NCI-H2107 treated with DMSO at 0.1 percent for 48 hours (cell line): Measurements from ENCODE around the gene LASP1.
"Not testable (repeated sequence)": the region's sequence is repeated elsewhere in the genome, so short reads cannot be mapped to it uniquely, and the experiment has no call there.

Source experiments
- DNase-seq: peaks from one replicate; lab custom pipeline; 2025; ENCODE audit not compliant: unreplicated experiment; lab: John Stamatoyannopoulos, UW

Gene LASP1, protein sequence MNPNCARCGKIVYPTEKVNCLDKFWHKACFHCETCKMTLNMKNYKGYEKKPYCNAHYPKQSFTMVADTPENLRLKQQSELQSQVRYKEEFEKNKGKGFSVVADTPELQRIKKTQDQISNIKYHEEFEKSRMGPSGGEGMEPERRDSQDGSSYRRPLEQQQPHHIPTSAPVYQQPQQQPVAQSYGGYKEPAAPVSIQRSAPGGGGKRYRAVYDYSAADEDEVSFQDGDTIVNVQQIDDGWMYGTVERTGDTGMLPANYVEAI

GRCh38 chr17:38869526-38870258 lies at the start of gene LASP1:
TSS of gene LASP1 (plus strand) at chr17:38870058. CDS start at chr17:38870190, 132 bp downstream.
- DNase-seq = peak; percentile 59

DNA sequence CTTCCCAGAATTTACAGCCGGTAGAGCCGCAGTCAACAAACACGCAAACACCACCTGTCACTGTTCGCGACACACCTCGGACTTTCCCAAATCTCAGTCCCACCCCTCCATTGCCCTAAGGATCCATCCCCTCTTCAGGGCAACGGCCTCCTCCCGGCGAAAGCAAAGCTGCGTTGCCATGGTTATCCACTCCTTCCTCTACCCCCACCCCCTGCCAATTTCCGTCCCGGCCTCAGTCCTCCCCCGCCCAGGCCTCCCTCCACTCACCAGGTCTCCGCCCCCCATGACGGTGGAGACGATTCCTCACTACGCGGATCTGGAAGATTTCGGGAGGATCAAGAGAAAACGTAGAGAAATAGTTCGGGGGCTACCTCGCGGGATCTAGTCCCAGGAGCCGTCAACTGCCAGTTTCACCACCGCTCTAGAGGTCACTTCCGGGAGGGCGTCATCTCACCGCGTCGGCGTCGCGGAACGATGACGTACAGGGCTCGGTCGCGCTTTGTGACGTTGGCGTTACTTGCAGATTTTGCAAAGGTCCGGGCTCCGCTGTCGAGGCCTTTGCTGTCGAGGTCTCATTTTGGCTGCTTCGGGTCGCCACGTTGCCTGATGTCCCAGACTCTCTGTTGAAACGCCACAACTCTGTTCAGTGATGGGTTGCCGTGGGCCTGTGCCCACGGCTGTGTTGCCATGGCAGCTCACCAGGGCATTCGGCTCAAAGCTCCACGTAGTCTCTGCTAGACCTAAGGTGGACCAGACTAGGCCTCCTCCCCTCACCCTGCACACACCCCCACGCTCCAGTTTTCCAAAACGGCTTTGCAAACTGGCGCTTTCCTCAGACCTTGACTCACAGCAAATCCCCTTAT lies 44.7 kb upstream of the LASP1 start, which contains the start of gene CWC25:
CWC25 (minus strand) TSS at position 423 of the 863 bp plus-strand sequence; CDS start at position 285, 138 bp downstream.
- DNase-seq = peak; percentile 81

DNA sequence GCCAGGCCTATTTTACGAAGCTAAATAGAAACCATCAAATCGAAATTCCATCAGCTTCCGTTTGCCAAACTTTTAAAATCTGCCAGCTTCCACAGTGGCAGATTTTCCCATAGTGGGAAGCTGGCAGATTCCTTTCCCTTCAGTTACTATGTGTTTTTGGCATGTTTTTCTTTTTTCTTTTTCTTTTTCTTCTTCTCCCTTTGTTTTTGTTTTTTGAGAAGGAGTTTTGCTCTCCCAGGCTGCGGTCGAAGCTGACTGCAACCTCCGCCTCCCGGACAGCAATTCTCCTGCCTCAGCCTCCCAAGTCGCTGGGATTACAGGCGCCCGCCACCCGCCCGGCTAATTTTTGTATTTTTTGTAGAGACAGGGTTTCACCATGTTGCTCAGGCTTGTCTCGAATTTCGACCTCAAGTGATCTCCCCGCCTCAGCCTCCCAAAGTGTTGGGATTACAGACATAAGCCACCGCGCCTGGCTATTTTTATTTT lies 44.1 kb upstream of the LASP1 start:
- no peak for DNase-seq

DNA sequence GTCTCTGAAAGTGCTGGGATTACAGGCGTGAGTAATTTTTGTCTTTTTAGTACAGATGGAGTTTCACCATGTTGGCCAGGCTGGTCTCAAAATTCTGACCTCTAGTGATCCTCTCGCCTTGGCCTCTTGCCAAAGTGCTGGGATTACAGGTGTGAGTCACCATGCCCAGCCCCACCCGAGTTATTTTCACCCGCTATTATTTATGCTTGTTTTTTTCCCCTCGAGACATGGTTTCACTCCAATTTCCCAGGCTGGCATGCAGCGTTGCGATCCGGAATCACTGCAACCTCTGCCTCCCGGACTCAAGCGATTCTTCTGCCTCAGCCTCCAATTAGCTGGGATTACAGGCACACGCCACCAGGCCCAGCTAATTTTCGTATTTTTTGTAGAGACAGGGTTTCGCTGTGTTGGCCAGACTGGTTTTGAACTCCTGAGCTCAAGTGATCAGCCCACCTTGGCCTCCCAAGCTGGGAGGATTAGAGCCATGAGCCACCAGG lies 25.5 kb upstream of the LASP1 start:
- DNase-seq = no peak

DNA sequence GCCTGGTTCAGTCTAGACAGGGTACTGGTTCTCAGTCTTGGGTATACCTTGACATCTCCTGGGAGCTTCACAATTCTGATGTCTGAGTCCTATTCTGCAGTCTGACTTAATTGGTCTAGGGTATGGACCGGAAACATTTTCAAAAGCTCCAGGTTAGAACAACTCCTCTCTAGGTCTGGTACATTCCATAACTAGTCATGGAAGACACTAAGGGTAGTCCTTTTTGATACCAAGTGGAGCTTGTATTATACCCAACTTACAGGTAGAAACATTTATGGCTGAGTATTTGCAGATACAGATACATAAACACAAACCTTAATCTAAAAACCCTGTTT lies 21.3 kb upstream of the LASP1 start:
- DNase-seq = no peak

DNA sequence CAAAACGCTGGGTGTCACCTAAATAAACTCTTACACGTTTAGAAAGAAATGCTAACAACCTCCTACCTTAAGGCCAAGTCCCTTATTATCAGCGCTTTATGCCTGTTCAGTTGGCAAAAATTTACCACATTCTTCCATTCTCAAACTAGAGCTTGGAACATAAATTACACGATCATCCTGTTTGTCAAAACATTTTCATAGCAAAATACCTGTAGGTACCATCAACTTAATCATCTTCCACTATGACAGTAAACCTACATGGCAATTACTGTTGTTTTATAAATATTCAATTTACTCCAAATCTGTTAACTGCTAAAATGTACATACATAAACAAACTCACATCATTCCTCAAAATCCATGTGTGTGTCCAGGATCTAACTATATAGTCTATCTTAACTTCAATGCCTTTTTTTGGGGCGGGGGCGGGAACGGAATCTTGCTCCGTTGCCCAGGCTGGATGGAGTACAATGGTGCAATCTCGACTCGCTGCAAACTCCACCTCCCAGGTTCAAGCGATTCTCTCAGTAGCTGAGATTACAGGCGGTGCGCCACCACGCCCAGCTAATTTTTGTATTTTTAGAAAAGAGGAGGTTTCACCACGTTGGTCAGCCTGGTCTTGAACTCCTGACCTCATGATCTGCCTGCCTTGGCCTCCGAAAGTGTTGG lies 20.8 kb upstream of the LASP1 start:
- no peak for DNase-seq

GRCh38 chr17:38850374-38850773 lies 19.5 kb upstream of the LASP1 start:
- DNase-seq = no peak

GRCh38 chr17:38851434-38851833 lies 18.4 kb upstream of the LASP1 start:
- no peak for DNase-seq

- DNase-seq = no peak
Observed at GRCh38 chr17:38852771-38853291, 17.0 kb upstream of the LASP1 start.

DNA sequence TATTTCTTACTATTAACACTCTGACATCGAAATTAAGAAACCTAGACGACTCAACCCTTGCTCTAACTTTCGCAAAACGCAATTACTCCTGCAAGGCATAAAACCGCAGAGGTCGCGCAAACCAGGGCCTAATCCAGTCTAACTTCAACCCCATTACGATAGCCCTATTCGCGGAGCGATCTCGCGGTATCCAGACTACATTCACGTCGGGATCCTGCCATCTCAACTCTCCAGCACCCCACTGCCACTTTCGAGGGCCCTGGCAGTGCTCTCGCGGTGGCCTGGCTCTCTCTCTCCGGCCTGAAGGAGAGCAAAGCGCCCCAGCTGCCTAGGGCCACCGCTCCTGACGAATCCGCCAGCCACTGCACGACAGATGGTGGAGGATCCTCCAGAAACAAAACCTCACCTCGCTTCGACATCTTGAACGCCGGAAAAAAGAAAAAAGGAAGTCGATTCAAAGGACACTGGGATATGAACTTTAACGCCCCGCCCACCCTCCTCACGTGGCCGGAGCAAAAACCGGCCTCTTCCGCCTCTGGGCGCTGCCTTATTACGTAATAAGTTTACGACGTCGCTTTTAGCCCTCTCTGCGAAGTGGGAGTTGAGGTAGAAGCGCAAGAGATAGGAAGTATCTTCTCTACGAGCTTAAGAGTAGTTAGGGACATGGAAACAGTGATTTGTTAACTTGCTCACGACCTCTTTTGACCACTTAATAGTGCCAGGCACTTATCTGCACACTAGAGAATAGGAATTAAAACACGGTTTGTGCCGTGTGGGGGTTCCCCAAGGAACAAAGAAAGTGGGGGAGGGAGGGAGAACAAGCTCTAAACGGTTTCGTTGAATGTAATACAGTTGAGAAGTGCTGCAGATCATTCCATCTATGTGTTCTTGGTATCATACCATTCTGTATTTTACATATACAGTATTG lies 16.3 kb upstream of the LASP1 start, which contains the start of gene RPL23:
RPL23 (minus strand) TSS at position 430 of the 928 bp plus-strand sequence; CDS start at position 419, 11 bp downstream.
- peak; percentile 97 for DNase-seq

- not testable (repeated sequence) for DNase-seq
Observed at GRCh38 chr17:38855101-38855714, 14.7 kb upstream of the LASP1 start.

DNA sequence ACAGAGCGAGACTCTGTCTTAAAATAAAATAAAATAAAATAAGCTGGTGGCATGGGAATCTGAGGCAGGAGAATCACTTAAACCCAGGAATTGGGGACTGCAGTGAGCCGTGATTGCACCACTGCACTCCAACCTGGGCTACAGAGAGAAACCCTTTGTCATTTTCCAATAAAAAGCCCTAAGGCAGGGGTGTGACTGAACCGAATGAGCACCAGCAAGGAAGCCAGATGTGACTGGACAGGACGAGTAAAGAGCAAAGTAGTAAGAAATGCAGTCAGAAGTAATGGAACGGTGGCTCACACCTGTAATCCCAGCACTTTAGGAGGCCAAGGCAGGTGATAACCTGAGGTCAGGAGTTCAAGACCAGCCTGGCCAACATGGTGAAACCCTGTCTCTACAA lies 12.6 kb upstream of the LASP1 start:
- DNase-seq = no peak

- no peak for DNase-seq
Observed at GRCh38 chr17:38861399-38861843, 8.4 kb upstream of the LASP1 start.

- no peak for DNase-seq
Observed at GRCh38 chr17:38864636-38865398, 5.0 kb upstream of the LASP1 start.

GRCh38 chr17:38867179-38867967 lies 2.5 kb upstream of the LASP1 start:
- no peak for DNase-seq

DNA sequence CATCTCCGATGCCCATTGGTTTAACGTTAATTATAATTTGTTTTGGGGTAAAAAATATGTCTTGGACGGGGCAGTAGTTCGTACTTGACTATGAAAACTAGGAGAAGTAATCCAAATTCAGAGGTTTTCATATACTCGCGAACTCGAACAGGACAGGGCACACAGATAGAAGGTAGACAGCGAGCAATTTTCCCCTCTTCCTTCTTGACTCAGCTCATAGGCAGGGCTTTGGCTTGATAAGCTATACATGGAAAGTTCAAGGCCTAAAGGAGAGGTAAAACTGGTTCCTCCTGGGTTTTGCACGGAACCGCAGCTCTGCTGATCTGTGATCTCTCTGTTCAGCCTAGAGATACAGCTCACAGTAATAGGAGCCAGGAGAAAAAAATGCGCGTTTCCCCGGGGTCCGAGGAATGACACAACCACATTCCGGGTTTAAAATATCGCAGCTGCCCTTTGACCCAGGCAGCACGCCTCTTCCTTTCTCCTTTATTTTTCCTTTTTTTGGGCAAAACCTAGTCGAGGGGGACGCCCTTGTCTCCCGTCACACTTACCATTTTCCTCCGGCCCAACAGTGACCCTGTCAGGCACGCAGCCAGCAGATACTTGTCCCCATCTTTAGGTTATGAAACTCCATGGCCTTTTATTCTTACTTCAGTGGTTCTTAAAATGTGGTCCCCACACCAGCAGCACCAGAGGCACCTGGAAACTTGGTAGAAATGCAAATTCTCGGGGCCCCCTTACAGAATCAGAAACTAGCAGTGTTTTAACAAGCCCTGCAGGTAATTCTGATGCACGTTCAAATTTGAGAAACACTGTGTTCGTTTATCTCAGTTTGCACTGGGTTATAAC lies 1.7 kb upstream of the LASP1 start:
- peak; percentile 55 for DNase-seq
